HL-60/S4 (cell line): ENCODE measurements around the gene LDLRAD3.

Source experiments
- in situ Hi-C: fragments of 300-500 bp; cut with MboI; formaldehyde crosslinking; loops from 2 replicates; pipeline ENCODE4 v1.14.3; 2022; ENCODE audit warnings: low sequenced_read_pairs

LDLRAD3 gene

GRCh38 chr11:36191941-36192340, 248.1 kb downstream of the LDLRAD3 start:
- in situ Hi-C loops = no loop called here

GRCh38 chr11:36192425-36193289, 248.8 kb downstream of the LDLRAD3 start:
- in situ Hi-C loops = no loop called here

GRCh38 chr11:36193290-36193619, 249.4 kb downstream of the LDLRAD3 start:
- in situ Hi-C loops = no loop called here

GRCh38 chr11:36193721-36194120, 249.9 kb downstream of the LDLRAD3 start:
- in situ Hi-C loops = no loop called here

GRCh38 chr11:36195496-36196354, 251.9 kb downstream of the LDLRAD3 start:
- in situ Hi-C loops = no loop called here

GRCh38 chr11:36196411-36196998, 252.6 kb downstream of the LDLRAD3 start:
- in situ Hi-C loops = no loop called here

- in situ Hi-C loops = no loop called here
Measured at GRCh38 chr11:36201411-36201810, 257.5 kb downstream of the LDLRAD3 start.

GRCh38 chr11:36205536-36205935, 261.7 kb downstream of the LDLRAD3 start:
- in situ Hi-C loops = no loop called here

- in situ Hi-C loops = no loop called here
Measured at GRCh38 chr11:36210529-36210928, 266.7 kb downstream of the LDLRAD3 start.

- in situ Hi-C loops = no loop called here
Measured at GRCh38 chr11:36211761-36212430, 268.0 kb downstream of the LDLRAD3 start.

GRCh38 chr11:36212564-36213392, 268.9 kb downstream of the LDLRAD3 start:
- in situ Hi-C loops = no loop called here

- in situ Hi-C loops = no loop called here
Measured at GRCh38 chr11:36213393-36213840, 269.6 kb downstream of the LDLRAD3 start.

- in situ Hi-C loops = no loop called here
Measured at GRCh38 chr11:36214480-36214879, 270.6 kb downstream of the LDLRAD3 start.

GRCh38 chr11:36214976-36215692, 271.3 kb downstream of the LDLRAD3 start:
- in situ Hi-C loops = no loop called here

GRCh38 chr11:36215693-36216060, 271.8 kb downstream of the LDLRAD3 start:
- in situ Hi-C loops = no loop called here

GRCh38 chr11:36216061-36216615, 272.3 kb downstream of the LDLRAD3 start:
- in situ Hi-C loops = no loop called here

- in situ Hi-C loops = no loop called here
Measured at GRCh38 chr11:36218283-36218921, 274.5 kb downstream of the LDLRAD3 start.

GRCh38 chr11:36219996-36220395, 276.1 kb downstream of the LDLRAD3 start:
- in situ Hi-C loops = no loop called here
